GM12878 (cell line): ENCODE measurements around the gene CRX. TPM values are rescaled to one million over a fixed set of nuclear protein-coding genes. Genes with fewer than 3 reads are reported as not detected.

ENCODE experiments used
- ATAC-seq: fragments of 200-7000 bp; cut with Tn5 transposase; 3 replicates; pipeline ENCODE4 v1.9.1; 2020; ENCODE audit warnings: mild to moderate bottlenecking, moderate library complexity
- BruUV-seq: library from RNA; stranded (reverse); fragments of 400-500 nt; replicated peaks from 2 replicates; lab custom pipeline; 2021; lab: Mats Ljungman, UMichigan
- CTCF ChIA-PET: fragments of 300-600 bp; sonication (Branson Sonifier 250); formaldehyde crosslinking; extraction: SDS; loops from one replicate; lab custom pipeline; 2021; ENCODE audit warnings: inconsistent platforms; lab: Yijun Ruan, JAX
- POLR2A ChIA-PET: fragments of 350-600 bp; formaldehyde crosslinking; extraction: SDS; loops from one replicate; lab custom pipeline; 2021; ENCODE audit warnings: inconsistent platforms; lab: Charles Lee
- RAD21 ChIA-PET: fragments of 300-600 bp; sonication (Branson Sonifier 250); formaldehyde crosslinking; loops from one replicate; lab custom pipeline; 2023; ENCODE audit warnings: antibody characterized with exemption; ENCODE audit not compliant: unreplicated experiment; lab: Charles Lee
- SMC1A ChIA-PET: fragments of 300-600 bp; sonication (Branson Sonifier 250); formaldehyde crosslinking; loops from one replicate; lab custom pipeline; 2023; ENCODE audit not compliant: unreplicated experiment, uncharacterized antibody; lab: Charles Lee
- DNase-seq: peaks from one replicate; pipeline ENCODE4 v3.0.0-alpha.2; 2011; ENCODE audit warnings: low read depth, low spot score
- FAIRE-seq: peaks from 3 replicates; lab custom pipeline; 2011; peaks lifted over from hg19 to GRCh38; lab: Jason Lieb, UNC
- H2AFZ ChIP-seq: 2 replicates; pipeline ENCODE4 v1.6.0; 2011; ENCODE audit warnings: low read depth, low read length, control low read depth; ENCODE audit not compliant: control insufficient read depth
- H3K27ac ChIP-seq: 2 replicates; pipeline ENCODE4 v1.5.1; 2011; ENCODE audit warnings: control low read depth; ENCODE audit not compliant: control insufficient read depth, insufficient read depth
- H3K27me3 ChIP-seq, 2 experiments: replicated peaks in 1 of 2; 2 replicates each; pipeline versions ENCODE4 v1.6.0 to v1.6.1; 2011; ENCODE audit warnings: low read length in 1 of 2; ENCODE audit not compliant: control insufficient read depth in 2 of 2, insufficient read depth in 2 of 2
- H3K36me3 ChIP-seq, 2 experiments: 2 replicates each; pipeline ENCODE4 v1.5.1; 2011; ENCODE audit warnings: low read length in 1 of 2; ENCODE audit not compliant: control insufficient read depth in 2 of 2, insufficient read depth in 2 of 2
- H3K4me1 ChIP-seq: 2 replicates; pipeline ENCODE4 v1.6.1; 2011; ENCODE audit warnings: mild to moderate bottlenecking, low read length, moderate library complexity, mixed read lengths; ENCODE audit not compliant: control insufficient read depth, insufficient read depth
- H3K4me2 ChIP-seq: 2 replicates; pipeline ENCODE4 v1.6.0; 2011; ENCODE audit warnings: control low read depth; ENCODE audit not compliant: control insufficient read depth, insufficient read depth
- H3K4me3 ChIP-seq: fragments of 200-600 bp; sonication (generic); 2 replicates; pipeline ENCODE4 v1.5.1; 2016
- H3K79me2 ChIP-seq: 2 replicates; pipeline ENCODE4 v1.6.0; 2011; ENCODE audit warnings: low read length; ENCODE audit not compliant: control insufficient read depth, insufficient read depth
- H3K9ac ChIP-seq: 2 replicates; pipeline ENCODE4 v1.8.0; 2011; ENCODE audit warnings: low read length, control low read depth, mixed read lengths; ENCODE audit not compliant: control insufficient read depth, insufficient read depth
- H3K9me3 ChIP-seq: replicated peaks from 3 replicates; pipeline ENCODE4 v1.5.1; 2011; ENCODE audit warnings: mild to moderate bottlenecking, low read length; ENCODE audit not compliant: control insufficient read depth, insufficient read depth
- H4K20me1 ChIP-seq: 2 replicates; pipeline ENCODE4 v1.6.0; 2011; ENCODE audit not compliant: control insufficient read depth, insufficient read depth
- E2F4 ChIP-seq: IDR thresholded peaks from 2 replicates; pipeline ENCODE4 v1.6.1; 2012; ENCODE audit warnings: low read depth, low read length, improper control_type of control experiment
- FOXK2 ChIP-seq: fragments of 450-650 bp; IDR thresholded peaks from 2 replicates; pipeline ENCODE4 v1.6.1; 2017; ENCODE audit warnings: mild to moderate bottlenecking, moderate library complexity
- HCFC1 ChIP-seq: fragments of 150-350 bp; IDR thresholded peaks from 2 replicates; pipeline ENCODE4 v1.6.1; 2014; ENCODE audit warnings: low read length
- MYC ChIP-seq: IDR thresholded peaks from 2 replicates; pipeline ENCODE4 v1.6.1; 2011; ENCODE audit warnings: mild to moderate bottlenecking, low read length, moderate library complexity, inconsistent platforms; ENCODE audit not compliant: insufficient read depth, insufficient replicate concordance, insufficient read length, severe bottlenecking
- NFIC ChIP-seq: IDR thresholded peaks from 2 replicates; pipeline ENCODE4 v1.6.1; 2012; ENCODE audit warnings: low read depth, mild to moderate bottlenecking, inconsistent platforms, low read length, moderate library complexity
- PAX5 ChIP-seq: IDR thresholded peaks from 2 replicates; pipeline ENCODE4 v1.6.1; 2011; ENCODE audit warnings: low read depth, low read length, borderline replicate concordance
- RUNX3 ChIP-seq: IDR thresholded peaks from 2 replicates; pipeline ENCODE4 v1.6.1; 2012; ENCODE audit warnings: low read length, inconsistent platforms
- SIX5 ChIP-seq: IDR thresholded peaks from 2 replicates; pipeline ENCODE4 v1.6.1; 2011; ENCODE audit warnings: mild to moderate bottlenecking, low read depth, low read length, moderate library complexity; ENCODE audit not compliant: severe bottlenecking
- SP1 ChIP-seq: IDR thresholded peaks from one replicate; pipeline ENCODE4 v1.6.1; 2011; ENCODE audit warnings: low read depth, low read length
- WGBS: methylation state at CpG from one replicate; pipeline ENCODE4 v1.1.6; 2016; ENCODE audit warnings: low lambda C conversion rate; ENCODE audit not compliant: insufficient replicate concordance, insufficient coverage; ENCODE audit errors: missing lambda C conversion rate; 5-methylcytosine and 5-hydroxymethylcytosine counted together
- in situ Hi-C: fragments of 300-500 bp; cut with MboI; formaldehyde crosslinking; loops from 9 replicates; pipeline ENCODE4 v1.14.3; 2018; ENCODE audit warnings: mixed read lengths
- intact Hi-C: fragments of 100-400 bp; cut with micrococcal nuclease; formaldehyde crosslinking; loops from one replicate; pipeline ENCODE4 v1.14.2; 2022; ENCODE audit not compliant: unreplicated experiment
- polyA plus RNA-seq, 11 experiments: library from polyadenylated mRNA; depleted of rRNA in 4 of 11; unstranded in 6 of 11; stranded (reverse) in 5 of 11; fragments of >200 nt; fragmentation: Nextera tagmentation in 4 of 11; fragmentation: Illumina TruSeq in 1 of 11; extraction: Ambion mirVana in 4 of 11; extraction: Trizol in 1 of 11; gene quantifications; 1 replicate in 1 of 11; 2 replicates in 10 of 11; pipeline versions ENCODE4 v1.2.1 to v1.2.3, GENCODE V29; 2011 to 2016; ENCODE audit warnings: inconsistent platforms in 2 of 11, missing spikeins in 2 of 11, low read depth in 1 of 11
- total RNA-seq, 4 experiments: library from RNA; depleted of rRNA in 3 of 4; stranded (reverse); fragments of >200 nt in 3 of 4; fragmentation: Illumina TruSeq in 1 of 4; extraction: Trizol in 1 of 4; gene quantifications; 2 replicates each; pipeline versions ENCODE4 v1.2.1 to v1.2.3, GENCODE V29; 2013 to 2021

Gene CRX
- total and polyA plus RNA-seq, 10 of the 15 experiments (the other 5 are each of a cell fraction or from before 2014, with no cell fraction given): not detected

- no peak for FAIRE-seq
- Histone ChIP-seq H3K79me2 (no peaks in the 10 kb centered on the region), H3K27me3 (no peaks in the 10 kb centered on the region)
Observed at GRCh38 chr19:47886010-47886559, 64.3 kb downstream of the CRX start, which contains the start of gene SULT2A1. SULT2A1 (minus strand) TSS chr19:47886315; CDS start chr19:47886257, 58 bp downstream.

More at GRCh38 chr19:47886010-47886559, 64.3 kb downstream of the CRX start, which contains the start of gene SULT2A1:
- H3K9me3 ChIP-seq: no peaks in the 10 kb centered on the region
- H2AFZ ChIP-seq: no peak within 1 kb of the TSS
- no peak within 1 kb of the TSS for H3K9ac ChIP-seq
- DNase-seq: no peak
- in situ Hi-C loops: no loop called here
- ChIA-PET CTCF (interaction anchor here (2.4 kb wide), 1 partner anchor 17 kb away, joined by 6 read pairs; no protein-coding TSS in a partner anchor), SMC1A (no interaction called here), RAD21 (no interaction called here), POLR2A (no interaction called here)
- no peaks in the 10 kb centered on the region for H4K20me1 ChIP-seq
- WGBS: 32% methylated on average over 12 of the region's 12 CpGs
- no peak for ATAC-seq
- intact Hi-C loops: no loop called here
- no TSS peak for BruUV-seq
- no peak for TF ChIP-seq NFIC
- no peak for TF ChIP-seq FOXK2
- no peak for TF ChIP-seq PAX5
- TF ChIP-seq RUNX3: no peak
- no peak for TF ChIP-seq HCFC1
- TF ChIP-seq SIX5: no peak
- no peak for TF ChIP-seq MYC
- no peak for TF ChIP-seq SP1
- no peak for TF ChIP-seq E2F4
- no peak within 1 kb of the TSS for H3K4me3 ChIP-seq
- H3K36me3 ChIP-seq: no peaks in the 10 kb centered on the region
- H3K4me1 ChIP-seq: no peaks in the 10 kb centered on the region
- no peak within 1 kb of the TSS for H3K4me2 ChIP-seq
- H3K27ac ChIP-seq: no peak within 1 kb of the TSS
